Fibroblast of lung (primary cell): ENCODE measurements around the gene THAP4.

Experiments
- EZH2 ChIP-seq: IDR thresholded peaks from 2 replicates; pipeline ENCODE4 v1.5.1; 2012; ENCODE audit warnings: low read length, control low read depth, mild to moderate bottlenecking; ENCODE audit errors: missing control alignments
- TF ChIP-seq, protein P1 (sequence below), 2 donors: IDR thresholded peaks in 1 of 2; conservative IDR thresholded peaks in 1 of 2; 1 replicate in 1 of 2; 2 replicates in 1 of 2; pipeline ENCODE4 v1.5.1; 2011 to 2012; ENCODE audit warnings: low read length in 2 of 2, control low read depth in 1 of 2, inconsistent platforms in 1 of 2, low read depth in 1 of 2, mild to moderate bottlenecking in 1 of 2

GRCh38 chr2:241656190-241656741 is 19.3 kb upstream of the THAP4 start:
- TF ChIP-seq, protein P1, sequence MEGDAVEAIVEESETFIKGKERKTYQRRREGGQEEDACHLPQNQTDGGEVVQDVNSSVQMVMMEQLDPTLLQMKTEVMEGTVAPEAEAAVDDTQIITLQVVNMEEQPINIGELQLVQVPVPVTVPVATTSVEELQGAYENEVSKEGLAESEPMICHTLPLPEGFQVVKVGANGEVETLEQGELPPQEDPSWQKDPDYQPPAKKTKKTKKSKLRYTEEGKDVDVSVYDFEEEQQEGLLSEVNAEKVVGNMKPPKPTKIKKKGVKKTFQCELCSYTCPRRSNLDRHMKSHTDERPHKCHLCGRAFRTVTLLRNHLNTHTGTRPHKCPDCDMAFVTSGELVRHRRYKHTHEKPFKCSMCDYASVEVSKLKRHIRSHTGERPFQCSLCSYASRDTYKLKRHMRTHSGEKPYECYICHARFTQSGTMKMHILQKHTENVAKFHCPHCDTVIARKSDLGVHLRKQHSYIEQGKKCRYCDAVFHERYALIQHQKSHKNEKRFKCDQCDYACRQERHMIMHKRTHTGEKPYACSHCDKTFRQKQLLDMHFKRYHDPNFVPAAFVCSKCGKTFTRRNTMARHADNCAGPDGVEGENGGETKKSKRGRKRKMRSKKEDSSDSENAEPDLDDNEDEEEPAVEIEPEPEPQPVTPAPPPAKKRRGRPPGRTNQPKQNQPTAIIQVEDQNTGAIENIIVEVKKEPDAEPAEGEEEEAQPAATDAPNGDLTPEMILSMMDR (conservative IDR thresholded peaks at IDR 0.05 in 1 of 2, IDR thresholded peaks at IDR 0.05 in 1 of 2; ENCODE audit: low read depth in 1 of 2, low read length in 2 of 2): no peak
- no peak for TF ChIP-seq EZH2
